HepG2 (cell line): ENCODE measurements around the gene PLPPR4. TPM values are rescaled to one million over a fixed set of nuclear protein-coding genes. Genes with fewer than 3 reads are reported as not detected.

Experiments
- ATAC-seq: fragments of 200-7000 bp; cut with Tn5 transposase; 3 replicates; pipeline ENCODE4 v1.9.1; 2020; ENCODE audit warnings: mild to moderate bottlenecking, moderate library complexity
- BruUV-seq: library from RNA; stranded (reverse); fragments of 400-500 nt; replicated peaks from 2 replicates; lab custom pipeline; 2021; lab: Mats Ljungman, UMichigan
- CTCF ChIA-PET: fragments of 300-600 bp; formaldehyde crosslinking; extraction: SDS; loops from one replicate; lab custom pipeline; 2021; ENCODE audit warnings: low total read pairs, inconsistent platforms, low intra/inter-chr PET ratio; lab: Yijun Ruan, JAX
- POLR2A ChIA-PET: fragments of 350-600 bp; sonication (Branson Sonifier 250); formaldehyde crosslinking; loops from one replicate; lab custom pipeline; 2020; ENCODE audit warnings: antibody characterized with exemption, inconsistent platforms; lab: Yijun Ruan, JAX
- DNase-seq: peaks from one replicate; pipeline ENCODE4 v3.0.0-alpha.2; 2015; ENCODE audit warnings: low spot score
- FAIRE-seq: peaks from 3 replicates; lab custom pipeline; 2011; peaks lifted over from hg19 to GRCh38; lab: Jason Lieb, UNC
- H2AFZ ChIP-seq: one replicate; pipeline ENCODE4 v1.6.1; 2011; ENCODE audit warnings: low read length, inconsistent platforms
- H3K27ac ChIP-seq: fragments of 300-600 bp; 3 replicates; pipeline ENCODE4 v1.8.0; 2011; ENCODE audit warnings: mixed run types, mild to moderate bottlenecking, mixed read lengths, low read length, inconsistent platforms; ENCODE audit not compliant: insufficient read depth; ENCODE audit errors: extremely low read length
- H3K27me3 ChIP-seq, 2 experiments: fragments of 200-600 bp in 1 of 2; 2 replicates in 1 of 2; 3 replicates in 1 of 2; pipeline versions ENCODE4 v1.6.0 to v1.8.0; 2011; ENCODE audit warnings: low read length in 2 of 2, mild to moderate bottlenecking in 2 of 2, moderate library complexity in 2 of 2, inconsistent platforms in 1 of 2; ENCODE audit not compliant: insufficient read depth in 2 of 2, control insufficient read depth in 1 of 2
- H3K36me3 ChIP-seq, 2 experiments: fragments of 200-600 bp in 1 of 2; replicated peaks in 1 of 2; 2 replicates in 1 of 2; 3 replicates in 1 of 2; pipeline versions ENCODE4 v1.5.1 to v1.8.0; 2011; ENCODE audit warnings: low read length in 2 of 2, inconsistent platforms in 1 of 2; ENCODE audit not compliant: insufficient read depth in 2 of 2, control insufficient read depth in 1 of 2
- H3K4me1 ChIP-seq: 2 replicates; pipeline ENCODE4 v1.5.1; 2012; ENCODE audit warnings: low read length, inconsistent platforms; ENCODE audit not compliant: insufficient read depth
- H3K4me2 ChIP-seq: 2 replicates; pipeline ENCODE4 v1.6.0; 2011; ENCODE audit warnings: low read depth, low read length, inconsistent platforms
- H3K4me3 ChIP-seq, 3 experiments: fragments of 200-600 bp in 1 of 3; sonication (generic), shearing (Covaris generic) in 1 of 3; replicated peaks in 1 of 3; 2 replicates each; pipeline ENCODE4 v1.5.1; 2011 to 2016; ENCODE audit warnings: low read length in 3 of 3, inconsistent platforms in 2 of 3, low read depth in 2 of 3, mild to moderate bottlenecking in 2 of 3, control low read depth in 1 of 3, mixed read lengths in 1 of 3; ENCODE audit not compliant: insufficient read depth in 1 of 3
- H3K79me2 ChIP-seq: one replicate; pipeline ENCODE4 v1.6.1; 2011; ENCODE audit warnings: low read length, inconsistent platforms; ENCODE audit not compliant: insufficient read depth
- H3K9ac ChIP-seq: 2 replicates; pipeline ENCODE4 v1.6.0; 2011; ENCODE audit warnings: mild to moderate bottlenecking, low read depth, low read length, inconsistent platforms; ENCODE audit not compliant: insufficient read depth
- H3K9me3 ChIP-seq: 2 replicates; pipeline ENCODE4 v1.5.1; 2012; ENCODE audit warnings: mild to moderate bottlenecking, low read length
- H4K20me1 ChIP-seq: 2 replicates; pipeline ENCODE4 v1.6.0; 2011; ENCODE audit warnings: inconsistent platforms, mild to moderate bottlenecking, low read length, moderate library complexity; ENCODE audit not compliant: insufficient read depth
- ATM ChIP-seq: fragments of 450-650 bp; IDR thresholded peaks from 2 replicates; pipeline ENCODE4 v1.7.1; 2017; ENCODE audit warnings: mild to moderate bottlenecking, borderline replicate concordance
- BRD4 ChIP-seq: sonication (generic); formaldehyde crosslinking; IDR thresholded peaks from 2 replicates; pipeline ENCODE4 v1.4.0; 2020; ENCODE audit warnings: missing genetic modification reagents
- HINFP ChIP-seq: sonication (generic); formaldehyde crosslinking; IDR thresholded peaks from 2 replicates; pipeline ENCODE4 v1.4.0; 2020; ENCODE audit warnings: low read depth, mild to moderate bottlenecking, missing genetic modification reagents
- HNRNPH1 ChIP-seq: fragments of 200-400 bp; formaldehyde crosslinking; optimal IDR thresholded peaks from 2 replicates; pipeline ENCODE3; 2017; ENCODE audit warnings: mild to moderate bottlenecking, low read depth, low read length
- JUNB ChIP-seq: sonication (generic); formaldehyde crosslinking; IDR thresholded peaks from 2 replicates; pipeline ENCODE4 v1.8.0; 2022; ENCODE audit warnings: missing genetic modification reagents, mild to moderate bottlenecking, borderline replicate concordance
- MLX ChIP-seq: IDR thresholded peaks from 2 replicates; pipeline ENCODE4 v1.6.1; 2016
- NCOA5 ChIP-seq: sonication (generic); formaldehyde crosslinking; IDR thresholded peaks from 2 replicates; pipeline ENCODE4 v1.4.0; 2020; ENCODE audit warnings: missing genetic modification reagents
- SOX13 ChIP-seq, 3 experiments: fragments of 450-650 bp in 1 of 3; sonication (generic) in 1 of 3; formaldehyde crosslinking in 1 of 3; IDR thresholded peaks in 2 of 3; conservative IDR thresholded peaks in 1 of 3; 2 replicates each; pipeline versions ENCODE4 v1.5.0 to v1.6.1; 2016 to 2020; ENCODE audit warnings: antibody characterized with exemption in 1 of 3, mild to moderate bottlenecking in 1 of 3, missing compliant biosample characterization in 1 of 3, missing genetic modification reagents in 1 of 3, moderate library complexity in 1 of 3
- TARDBP ChIP-seq: sonication (generic); formaldehyde crosslinking; IDR thresholded peaks from 2 replicates; pipeline ENCODE4 v1.8.0; 2022; ENCODE audit warnings: mild to moderate bottlenecking, missing genetic modification reagents
- ZFP36L2 ChIP-seq: sonication (generic); formaldehyde crosslinking; IDR thresholded peaks from 2 replicates; pipeline ENCODE4 v1.4.0; 2020; ENCODE audit warnings: missing genetic modification reagents
- ZNF609 ChIP-seq: sonication (generic); formaldehyde crosslinking; IDR thresholded peaks from 2 replicates; pipeline ENCODE4 v1.4.0; 2020; ENCODE audit warnings: mild to moderate bottlenecking, missing genetic modification reagents, borderline replicate concordance
- ZNF773 ChIP-seq: sonication (generic); formaldehyde crosslinking; IDR thresholded peaks from 2 replicates; pipeline ENCODE4 v1.4.0; 2020; ENCODE audit warnings: missing genetic modification reagents, borderline replicate concordance
- ZNF841 ChIP-seq: sonication (generic); formaldehyde crosslinking; IDR thresholded peaks from 2 replicates; pipeline ENCODE4 v1.8.1; 2023; ENCODE audit warnings: missing genetic modification reagents, borderline replicate concordance
- WGBS: methylation state at CpG from one replicate; pipeline ENCODE4 v1.1.6; 2017; ENCODE audit warnings: low lambda C conversion rate; 5-methylcytosine and 5-hydroxymethylcytosine counted together
- in situ Hi-C: cut with HindIII; loops from 2 replicates; pipeline ENCODE4 v1.10.0; 2017; ENCODE audit warnings: low pct_unique_long_range_greater_than_20kb; ENCODE audit not compliant: extremely low pct_ligation_motif_present
- intact Hi-C: fragments of 100-400 bp; cut with micrococcal nuclease; formaldehyde crosslinking; loops from one replicate; pipeline ENCODE4 v1.10.0; 2022; ENCODE audit not compliant: unreplicated experiment
- polyA plus RNA-seq, 8 experiments: library from polyadenylated mRNA; depleted of rRNA in 3 of 8; stranded (reverse) in 7 of 8; unstranded in 1 of 8; fragments of >200 nt; fragmentation: Illumina TruSeq in 4 of 8; extraction: Trizol in 4 of 8; gene quantifications; 2 replicates each; pipeline versions ENCODE4 v1.2.1 to v1.2.3, GENCODE V29; 2011 to 2016; ENCODE audit warnings: low read depth in 4 of 8, missing spikeins in 1 of 8, mixed read lengths in 1 of 8; ENCODE audit not compliant: insufficient read depth in 1 of 8
- total RNA-seq, 5 experiments: library from RNA; depleted of rRNA; stranded (reverse); fragments of >200 nt; fragmentation: Illumina TruSeq; extraction: Trizol; gene quantifications; 2 replicates each; pipeline ENCODE4 v1.2.3, GENCODE V29; 2016; ENCODE audit warnings: low read depth in 1 of 5
- TF ChIP-seq, protein P1 (sequence below): sonication (generic); formaldehyde crosslinking; IDR thresholded peaks from 2 replicates; pipeline ENCODE4 v1.5.0; 2020; ENCODE audit warnings: mild to moderate bottlenecking, missing genetic modification reagents

The PLPPR4 gene
- total and polyA plus RNA-seq, 2 of the 13 experiments (the other 11 are each of a cell fraction or from before 2014, with no cell fraction given): not detected

GRCh38 chr1:99217599-99217998 lies 46.7 kb upstream of the PLPPR4 start:
- no peak for ATAC-seq
- FAIRE-seq: no peak
- no TSS peak for BruUV-seq
- 0% methylated on average over 3 of the region's 4 CpGs for WGBS
- Histone ChIP-seq H3K9me3 (no peaks in the 10 kb centered on the region), H3K36me3 (no peaks in the 10 kb centered on the region), H3K27ac (no peak overlapping the region), H3K27me3 (no peaks in the 10 kb centered on the region), H3K4me2 (no peak overlapping the region), H2AFZ (no peak overlapping the region), H3K4me3 (no peak overlapping the region), H3K4me1 (no peaks in the 10 kb centered on the region), H3K79me2 (no peaks in the 10 kb centered on the region), H3K9ac (no peak overlapping the region), H4K20me1 (no peaks in the 10 kb centered on the region)
- CTCF ChIA-PET: no interaction called here
- in situ Hi-C loops (no loop called here), intact Hi-C loops (no loop called here)
- no peak for DNase-seq
- POLR2A ChIA-PET: no interaction called here
- TF ChIP-seq JUNB (CRISPR knock-in tag) (no peak), TARDBP (CRISPR knock-in tag) (no peak), ZFP36L2 (no peak), ZNF609 (CRISPR knock-in tag) (no peak), HINFP (no peak), BRD4 (CRISPR knock-in tag) (no peak), ATM (no peak), HNRNPH1 (no peak), NCOA5 (CRISPR knock-in tag) (no peak), ZNF841 (CRISPR knock-in tag) (no peak), ZNF773 (CRISPR knock-in tag) (no peak), SOX13 (IDR thresholded peaks at IDR 0.05) (no peak), SOX13 (CRISPR knock-in tag; conservative IDR thresholded peaks at IDR 0.05 in 1 of 2, IDR thresholded peaks at IDR 0.05 in 1 of 2) (no peak), MLX (CRISPR knock-in tag) (no peak)
- TF ChIP-seq, protein P1, sequence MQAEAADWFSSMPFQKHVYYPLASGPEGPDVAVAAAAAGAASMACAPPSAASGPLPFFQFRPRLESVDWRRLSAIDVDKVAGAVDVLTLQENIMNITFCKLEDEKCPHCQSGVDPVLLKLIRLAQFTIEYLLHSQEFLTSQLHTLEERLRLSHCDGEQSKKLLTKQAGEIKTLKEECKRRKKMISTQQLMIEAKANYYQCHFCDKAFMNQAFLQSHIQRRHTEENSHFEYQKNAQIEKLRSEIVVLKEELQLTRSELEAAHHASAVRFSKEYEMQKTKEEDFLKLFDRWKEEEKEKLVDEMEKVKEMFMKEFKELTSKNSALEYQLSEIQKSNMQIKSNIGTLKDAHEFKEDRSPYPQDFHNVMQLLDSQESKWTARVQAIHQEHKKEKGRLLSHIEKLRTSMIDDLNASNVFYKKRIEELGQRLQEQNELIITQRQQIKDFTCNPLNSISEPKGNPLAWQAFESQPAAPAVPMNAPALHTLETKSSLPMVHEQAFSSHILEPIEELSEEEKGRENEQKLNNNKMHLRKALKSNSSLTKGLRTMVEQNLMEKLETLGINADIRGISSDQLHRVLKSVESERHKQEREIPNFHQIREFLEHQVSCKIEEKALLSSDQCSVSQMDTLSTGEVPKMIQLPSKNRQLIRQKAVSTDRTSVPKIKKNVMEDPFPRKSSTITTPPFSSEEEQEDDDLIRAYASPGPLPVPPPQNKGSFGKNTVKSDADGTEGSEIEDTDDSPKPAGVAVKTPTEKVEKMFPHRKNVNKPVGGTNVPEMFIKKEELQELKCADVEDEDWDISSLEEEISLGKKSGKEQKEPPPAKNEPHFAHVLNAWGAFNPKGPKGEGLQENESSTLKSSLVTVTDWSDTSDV (CRISPR knock-in tag): no peak
